ENCODE data around the gene SLC15A1. TPM values are rescaled to one million over a fixed set of nuclear protein-coding genes. Genes with fewer than 3 reads are reported as not detected.

SLC15A1 gene
- polyA plus RNA-seq, 1 donor (not counting 4 experiments of a cell fraction or from before 2014, with no cell fraction given) = 0.10 TPM

DNA sequence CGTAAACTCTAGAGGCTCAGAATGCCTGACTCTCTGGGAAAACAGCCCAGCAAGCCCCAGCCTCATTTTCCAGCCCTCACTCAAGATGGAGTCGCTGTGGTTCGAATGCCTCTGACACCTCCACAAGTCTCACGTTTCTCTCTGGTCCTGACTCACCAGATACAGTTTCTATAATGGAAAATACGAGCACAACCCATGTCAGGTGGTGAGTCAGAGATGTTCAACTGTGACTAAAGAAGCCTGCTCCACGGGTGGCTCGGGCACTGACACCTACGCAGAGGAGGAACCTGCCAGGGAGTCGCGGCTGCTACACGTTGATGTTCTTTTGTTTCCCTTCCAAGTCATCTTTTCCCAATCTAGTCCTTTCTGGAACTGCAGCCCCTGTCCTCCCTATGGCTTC is 88.4 kb downstream of the SLC15A1 start:
- Histone ChIP-seq H3K27me3 (ENCODE audit: control insufficient read depth, extremely low read depth, insufficient read depth, low read length) (peaks cover 3% of the 10 kb centered on the region), H3K27ac (ENCODE audit: control insufficient read depth, insufficient read depth, low read length) (no peak overlapping the region), H3K9me3 (ENCODE audit: control insufficient read depth, low read depth, low read length) (no peaks in the 10 kb centered on the region), H3K4me2 (ENCODE audit: control insufficient read depth, extremely low read depth, insufficient read depth, low read depth, low read length) (no peak overlapping the region), H2AFZ (ENCODE audit: control insufficient read depth, low read length) (no peak overlapping the region), H3K4me3 (ENCODE audit: control insufficient read depth in 2 of 3, extremely low read depth in 1 of 3, insufficient read depth in 2 of 3, low read depth in 1 of 3, low read length in 3 of 3) (no peak overlapping the region), H3K4me1 (ENCODE audit: control insufficient read depth, extremely low read depth, insufficient read depth, low read length) (no peaks in the 10 kb centered on the region), H4K20me1 (ENCODE audit: control insufficient read depth, extremely low read depth, insufficient read depth, low read length) (no peaks in the 10 kb centered on the region), H3K36me3 (ENCODE audit: control insufficient read depth in 2 of 2, extremely low read depth in 1 of 2, insufficient read depth in 2 of 2, low read length in 2 of 2) (no peaks in the 10 kb centered on the region), H3K79me2 (ENCODE audit: control insufficient read depth, insufficient read depth, low read length) (no peaks in the 10 kb centered on the region), H3K9ac (ENCODE audit: control insufficient read depth, extremely low read depth, insufficient read depth, low read length) (no peak overlapping the region), H3K9me1 (ENCODE audit: control insufficient read depth, extremely low read depth, insufficient read depth, low read length) (no peaks in the 10 kb centered on the region)
- dilution Hi-C loops (cut with MboI; ENCODE audit: extremely low pct_ligation_motif_present, low sequenced_read_pairs) = no loop called here
- peak; percentile 78 for FAIRE-seq
- DNase-seq (ENCODE audit: low read depth, low spot score) = no peak
- TF ChIP-seq EZH2 (IDR thresholded peaks at IDR 0.05; ENCODE audit: low read length) = no peak
- TF ChIP-seq, protein P1, sequence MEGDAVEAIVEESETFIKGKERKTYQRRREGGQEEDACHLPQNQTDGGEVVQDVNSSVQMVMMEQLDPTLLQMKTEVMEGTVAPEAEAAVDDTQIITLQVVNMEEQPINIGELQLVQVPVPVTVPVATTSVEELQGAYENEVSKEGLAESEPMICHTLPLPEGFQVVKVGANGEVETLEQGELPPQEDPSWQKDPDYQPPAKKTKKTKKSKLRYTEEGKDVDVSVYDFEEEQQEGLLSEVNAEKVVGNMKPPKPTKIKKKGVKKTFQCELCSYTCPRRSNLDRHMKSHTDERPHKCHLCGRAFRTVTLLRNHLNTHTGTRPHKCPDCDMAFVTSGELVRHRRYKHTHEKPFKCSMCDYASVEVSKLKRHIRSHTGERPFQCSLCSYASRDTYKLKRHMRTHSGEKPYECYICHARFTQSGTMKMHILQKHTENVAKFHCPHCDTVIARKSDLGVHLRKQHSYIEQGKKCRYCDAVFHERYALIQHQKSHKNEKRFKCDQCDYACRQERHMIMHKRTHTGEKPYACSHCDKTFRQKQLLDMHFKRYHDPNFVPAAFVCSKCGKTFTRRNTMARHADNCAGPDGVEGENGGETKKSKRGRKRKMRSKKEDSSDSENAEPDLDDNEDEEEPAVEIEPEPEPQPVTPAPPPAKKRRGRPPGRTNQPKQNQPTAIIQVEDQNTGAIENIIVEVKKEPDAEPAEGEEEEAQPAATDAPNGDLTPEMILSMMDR (optimal IDR thresholded peaks at IDR 0.05 in 1 of 3, IDR thresholded peaks at IDR 0.05 in 1 of 3, conservative IDR thresholded peaks at IDR 0.05 in 1 of 3; ENCODE audit: extremely low read depth in 1 of 3, insufficient read depth in 2 of 3, low read length in 3 of 3) = no peak

DNA sequence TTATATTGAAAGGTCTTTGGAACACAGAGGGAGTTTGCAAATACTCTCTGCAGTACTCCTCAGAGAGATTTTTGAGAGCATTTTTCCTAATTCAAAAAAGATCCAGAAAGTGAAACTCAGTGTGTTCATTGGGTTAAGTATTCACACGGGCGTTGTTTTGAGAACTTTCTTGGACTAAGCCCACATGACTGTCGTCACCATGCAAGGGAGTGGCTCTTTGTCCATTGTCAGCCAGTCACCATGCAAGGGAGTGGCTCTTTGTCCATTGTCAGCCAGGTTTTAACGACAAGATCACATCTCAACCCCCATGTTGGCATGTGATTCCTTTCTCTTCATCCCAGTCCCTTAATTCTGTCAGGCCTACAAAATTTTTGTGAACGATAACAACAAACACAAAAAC is 94.3 kb downstream of the SLC15A1 start:
- DNase-seq (ENCODE audit: low read depth, low spot score) (no peak), FAIRE-seq (peak; percentile 78)
- Histone ChIP-seq H3K27ac (ENCODE audit: control insufficient read depth, insufficient read depth, low read length) (peak overlapping the region; percentile 1), H3K4me1 (ENCODE audit: control insufficient read depth, extremely low read depth, insufficient read depth, low read length) (no peaks in the 10 kb centered on the region), H4K20me1 (ENCODE audit: control insufficient read depth, extremely low read depth, insufficient read depth, low read length) (no peaks in the 10 kb centered on the region), H3K9me1 (ENCODE audit: control insufficient read depth, extremely low read depth, insufficient read depth, low read length) (no peaks in the 10 kb centered on the region), H3K4me2 (ENCODE audit: control insufficient read depth, extremely low read depth, insufficient read depth, low read depth, low read length) (peak overlapping the region; percentile 30), H3K79me2 (ENCODE audit: control insufficient read depth, insufficient read depth, low read length) (no peaks in the 10 kb centered on the region), H3K9ac (ENCODE audit: control insufficient read depth, extremely low read depth, insufficient read depth, low read length) (peak overlapping the region; percentile 26), H2AFZ (ENCODE audit: control insufficient read depth, low read length) (peak overlapping the region; percentile 34), H3K9me3 (ENCODE audit: control insufficient read depth, low read depth, low read length) (no peaks in the 10 kb centered on the region), H3K4me3 (ENCODE audit: control insufficient read depth in 2 of 3, extremely low read depth in 1 of 3, insufficient read depth in 2 of 3, low read depth in 1 of 3, low read length in 3 of 3) (peak overlapping the region in 1 of 3 experiments; percentile 44), H3K36me3 (ENCODE audit: control insufficient read depth in 2 of 2, extremely low read depth in 1 of 2, insufficient read depth in 2 of 2, low read length in 2 of 2) (no peaks in the 10 kb centered on the region), H3K27me3 (ENCODE audit: control insufficient read depth, extremely low read depth, insufficient read depth, low read length) (peaks cover 3% of the 10 kb centered on the region)
- dilution Hi-C loops (cut with MboI; ENCODE audit: extremely low pct_ligation_motif_present, low sequenced_read_pairs) = no loop called here
- TF ChIP-seq, protein P1 (optimal IDR thresholded peaks at IDR 0.05 in 1 of 3, IDR thresholded peaks at IDR 0.05 in 1 of 3, conservative IDR thresholded peaks at IDR 0.05 in 1 of 3; ENCODE audit: extremely low read depth in 1 of 3, insufficient read depth in 2 of 3, low read length in 3 of 3) = no peak
- TF ChIP-seq EZH2 (IDR thresholded peaks at IDR 0.05; ENCODE audit: low read length) = no peak

All from keratinocyte (primary cell).